Trophoblast cell (in vitro differentiated cells and primary cell): ENCODE results near the gene KCND3.

Experiments used
- DNase-seq, 2 donors: peaks; one replicate each; pipeline ENCODE4 v3.0.0-alpha.2; 2016
- H2AFZ ChIP-seq: 2 replicates; pipeline ENCODE4 v1.6.1; 2013; ENCODE audit warnings: low read length, moderate library complexity, mild to moderate bottlenecking; ENCODE audit not compliant: insufficient read depth, poor library complexity
- H2AK5ac ChIP-seq: 2 replicates; pipeline ENCODE4 v1.6.1; 2013; ENCODE audit warnings: mild to moderate bottlenecking, low read length
- H2BK120ac ChIP-seq: 2 replicates; pipeline ENCODE4 v1.6.1; 2013; ENCODE audit warnings: low read length, mild to moderate bottlenecking, moderate library complexity; ENCODE audit not compliant: insufficient read depth, poor library complexity
- H2BK12ac ChIP-seq: 2 replicates; pipeline ENCODE4 v1.6.1; 2013; ENCODE audit warnings: mild to moderate bottlenecking, low read length, moderate library complexity
- H2BK5ac ChIP-seq: 2 replicates; pipeline ENCODE4 v1.6.1; 2013; ENCODE audit warnings: low read length, low read depth, moderate library complexity, mild to moderate bottlenecking; ENCODE audit not compliant: poor library complexity
- H3K14ac ChIP-seq: 2 replicates; pipeline ENCODE4 v1.6.1; 2013; ENCODE audit warnings: mild to moderate bottlenecking, low read length
- H3K18ac ChIP-seq: 2 replicates; pipeline ENCODE4 v1.6.1; 2013; ENCODE audit warnings: mild to moderate bottlenecking, low read length
- H3K23ac ChIP-seq: 2 replicates; pipeline ENCODE4 v1.6.1; 2013; ENCODE audit warnings: low read length
- H3K27ac ChIP-seq: 2 replicates; pipeline ENCODE4 v1.5.1; 2013; ENCODE audit warnings: low read depth, mild to moderate bottlenecking, inconsistent platforms, low read length, moderate library complexity
- H3K27me3 ChIP-seq: 2 replicates; pipeline ENCODE4 v1.6.1; 2013; ENCODE audit warnings: inconsistent platforms, mild to moderate bottlenecking, low read length, moderate library complexity; ENCODE audit not compliant: insufficient read depth
- H3K36me3 ChIP-seq, 2 experiments: 1 replicate in 1 of 2; 2 replicates in 1 of 2; pipeline ENCODE4 v1.6.1; 2013; ENCODE audit warnings: low read length in 2 of 2, mild to moderate bottlenecking in 2 of 2, moderate library complexity in 1 of 2; ENCODE audit not compliant: insufficient read depth in 2 of 2, control insufficient read depth in 1 of 2
- H3K4ac ChIP-seq: 2 replicates; pipeline ENCODE4 v1.6.1; 2013; ENCODE audit warnings: low read depth, mild to moderate bottlenecking, low read length, moderate library complexity
- H3K4me1 ChIP-seq, 2 experiments: 1 replicate in 1 of 2; 2 replicates in 1 of 2; pipeline ENCODE4 v1.6.1; 2013; ENCODE audit warnings: low read length in 2 of 2, mild to moderate bottlenecking in 2 of 2, moderate library complexity in 1 of 2; ENCODE audit not compliant: insufficient read depth in 2 of 2, control insufficient read depth in 1 of 2
- H3K4me2 ChIP-seq: 2 replicates; pipeline ENCODE4 v1.6.1; 2013; ENCODE audit warnings: inconsistent platforms, mild to moderate bottlenecking, low read length, moderate library complexity
- H3K4me3 ChIP-seq: 2 replicates; pipeline ENCODE4 v1.5.1; 2013; ENCODE audit warnings: mild to moderate bottlenecking, low read depth, low read length, inconsistent platforms
- H3K79me1 ChIP-seq: one replicate; pipeline ENCODE4 v1.6.1; 2013; ENCODE audit warnings: low read length
- H3K79me2 ChIP-seq: 2 replicates; pipeline ENCODE4 v1.6.1; 2013; ENCODE audit warnings: low read length, mild to moderate bottlenecking; ENCODE audit not compliant: control insufficient read depth, insufficient read depth, poor library complexity
- H3K9ac ChIP-seq: 2 replicates; pipeline ENCODE4 v1.6.1; 2013; ENCODE audit warnings: mild to moderate bottlenecking, low read length
- H3K9me3 ChIP-seq: 2 replicates; pipeline ENCODE4 v1.6.1; 2013; ENCODE audit warnings: low read depth, mild to moderate bottlenecking, control low read depth, inconsistent platforms, low read length; ENCODE audit not compliant: insufficient read depth
- H4K12ac ChIP-seq: 2 replicates; pipeline ENCODE4 v1.6.1; 2013; ENCODE audit warnings: low read depth, mild to moderate bottlenecking, low read length, moderate library complexity
- H4K8ac ChIP-seq: 2 replicates; pipeline ENCODE4 v1.6.1; 2013; ENCODE audit warnings: low read depth, mild to moderate bottlenecking, low read length, moderate library complexity
- H4K91ac ChIP-seq: one replicate; pipeline ENCODE4 v1.6.1; 2013; ENCODE audit warnings: low read depth, mild to moderate bottlenecking, low read length, moderate library complexity
- WGBS: extraction: QIAGEN DNeasy Blood & Tissue Kit; methylation state at CpG from one replicate; pipeline ENCODE4 v1.1.7; 2013; ENCODE audit warnings: missing lambda C conversion rate; ENCODE audit not compliant: insufficient read length, insufficient coverage; ENCODE audit errors: extremely low coverage; 5-methylcytosine and 5-hydroxymethylcytosine counted together

Gene KCND3

GRCh38 chr1:111867868-111868440, 121.5 kb downstream of the KCND3 start:
- H4K91ac ChIP-seq, result no peak overlapping the region
- H3K14ac ChIP-seq, result no peak overlapping the region
- H3K27me3 ChIP-seq, result no peaks in the 10 kb centered on the region
- H2AK5ac ChIP-seq, result no peak overlapping the region
- no peak overlapping the region for H2AFZ ChIP-seq
- H3K9me3 ChIP-seq, result no peaks in the 10 kb centered on the region
- H2BK12ac ChIP-seq, result no peak overlapping the region
- H3K36me3 ChIP-seq, result no peaks in the 10 kb centered on the region
- no peak overlapping the region for H3K27ac ChIP-seq
- no peak overlapping the region for H2BK5ac ChIP-seq
- H3K18ac ChIP-seq, result no peak overlapping the region
- no peaks in the 10 kb centered on the region for H3K79me1 ChIP-seq
- no peaks in the 10 kb centered on the region for H3K4me1 ChIP-seq
- H3K9ac ChIP-seq, result no peak overlapping the region
- no peaks in the 10 kb centered on the region for H3K79me2 ChIP-seq
- no peak overlapping the region for H3K23ac ChIP-seq
- no CpG with 5 or more reads among the region's 6 CpGs for WGBS
- no peak overlapping the region for H3K4me2 ChIP-seq
- H4K8ac ChIP-seq, result no peak overlapping the region
- no peak overlapping the region for H3K4me3 ChIP-seq
- DNase-seq, result no peak
- no peak overlapping the region for H3K4ac ChIP-seq
- no peak overlapping the region for H4K12ac ChIP-seq
- H2BK120ac ChIP-seq, result no peak overlapping the region

GRCh38 chr1:111864862-111865261, 124.6 kb downstream of the KCND3 start:
- Histone ChIP-seq H4K91ac (no peak overlapping the region), H3K18ac (no peak overlapping the region), H3K79me1 (no peaks in the 10 kb centered on the region), H3K4ac (no peak overlapping the region), H3K9me3 (peaks cover 2% of the 10 kb centered on the region), H2AFZ (no peak overlapping the region), H3K4me1 (no peaks in the 10 kb centered on the region), H3K36me3 (no peaks in the 10 kb centered on the region), H2AK5ac (no peak overlapping the region), H3K4me2 (no peak overlapping the region), H3K23ac (no peak overlapping the region), H2BK12ac (no peak overlapping the region), H3K27me3 (no peaks in the 10 kb centered on the region), H3K4me3 (no peak overlapping the region), H3K14ac (no peak overlapping the region), H2BK120ac (no peak overlapping the region), H3K27ac (no peak overlapping the region), H3K79me2 (no peaks in the 10 kb centered on the region), H4K8ac (no peak overlapping the region), H2BK5ac (no peak overlapping the region), H4K12ac (no peak overlapping the region), H3K9ac (no peak overlapping the region)
- no peak for DNase-seq
- no CpG with 5 or more reads among the region's 3 CpGs for WGBS

DNA sequence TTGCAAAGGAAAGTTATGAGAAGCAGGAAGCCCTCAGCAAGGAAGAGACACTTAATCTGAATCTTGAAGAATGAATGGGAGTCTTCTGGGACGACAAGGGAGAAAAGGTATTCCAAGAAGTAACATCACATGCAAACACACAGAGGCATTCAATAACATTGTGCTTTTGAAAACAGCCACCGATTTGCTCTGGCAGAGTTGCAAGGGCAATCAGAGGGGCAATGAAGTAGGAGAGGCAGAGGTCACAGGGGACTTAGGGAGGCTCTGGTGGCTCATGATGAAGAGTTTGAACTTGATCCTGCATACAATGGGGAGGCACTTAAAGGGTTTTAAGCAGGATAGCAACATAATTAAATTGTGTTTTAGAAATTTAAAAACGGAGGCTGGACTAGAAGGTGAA, 126.1 kb downstream of the KCND3 start:
- Histone ChIP-seq H3K4me1 (no peaks in the 10 kb centered on the region), H3K79me2 (no peaks in the 10 kb centered on the region), H4K8ac (no peak overlapping the region), H3K27ac (no peak overlapping the region), H2BK120ac (no peak overlapping the region), H3K4me2 (no peak overlapping the region), H3K9ac (no peak overlapping the region), H3K18ac (no peak overlapping the region), H2BK12ac (no peak overlapping the region), H3K27me3 (no peaks in the 10 kb centered on the region), H4K12ac (no peak overlapping the region), H3K23ac (no peak overlapping the region), H3K9me3 (peaks cover 3% of the 10 kb centered on the region), H3K36me3 (no peaks in the 10 kb centered on the region), H3K4me3 (no peak overlapping the region), H4K91ac (no peak overlapping the region), H2AK5ac (no peak overlapping the region), H3K4ac (no peak overlapping the region), H3K79me1 (no peaks in the 10 kb centered on the region), H2AFZ (no peak overlapping the region), H2BK5ac (no peak overlapping the region), H3K14ac (no peak overlapping the region)
- DNase-seq, result no peak
- WGBS, result no CpG with 5 or more reads among the region's 3 CpGs

DNA sequence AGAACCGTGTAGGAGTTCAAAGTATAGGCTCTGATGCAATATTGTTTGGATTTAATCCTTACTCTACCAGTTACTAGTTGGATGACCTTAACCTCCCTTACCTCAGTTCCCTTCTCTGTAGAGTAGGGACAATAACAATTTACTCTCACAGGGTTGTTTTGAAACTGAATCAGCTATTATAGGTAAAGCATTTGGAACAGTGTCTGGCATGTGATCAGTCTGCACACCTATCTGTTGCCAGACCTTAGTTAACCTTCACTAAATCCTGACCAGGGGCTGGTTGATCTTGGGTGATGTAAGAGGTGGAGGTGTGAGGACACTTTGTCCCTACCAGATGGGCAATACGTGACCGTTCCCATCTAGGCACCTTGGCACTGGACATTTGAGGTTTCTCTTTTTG, 126.9 kb downstream of the KCND3 start:
- no CpG with 5 or more reads among the region's 3 CpGs for WGBS
- H3K4ac ChIP-seq, result no peak overlapping the region
- H3K27ac ChIP-seq, result no peak overlapping the region
- H2BK120ac ChIP-seq, result no peak overlapping the region
- H3K9ac ChIP-seq, result no peak overlapping the region
- no peak overlapping the region for H2BK5ac ChIP-seq
- no peak overlapping the region for H4K12ac ChIP-seq
- no peaks in the 10 kb centered on the region for H3K79me2 ChIP-seq
- H3K4me3 ChIP-seq, result no peak overlapping the region
- no peaks in the 10 kb centered on the region for H3K4me1 ChIP-seq
- H3K14ac ChIP-seq, result no peak overlapping the region
- H4K8ac ChIP-seq, result no peak overlapping the region
- no peak for DNase-seq
- no peak overlapping the region for H4K91ac ChIP-seq
- no peaks in the 10 kb centered on the region for H3K79me1 ChIP-seq
- no peaks in the 10 kb centered on the region for H3K27me3 ChIP-seq
- no peaks in the 10 kb centered on the region for H3K36me3 ChIP-seq
- H3K4me2 ChIP-seq, result no peak overlapping the region
- H3K9me3 ChIP-seq, result peaks cover 3% of the 10 kb centered on the region
- H2BK12ac ChIP-seq, result no peak overlapping the region
- no peak overlapping the region for H2AFZ ChIP-seq
- no peak overlapping the region for H3K18ac ChIP-seq
- no peak overlapping the region for H3K23ac ChIP-seq
- H2AK5ac ChIP-seq, result no peak overlapping the region
